Bronchial epithelial cell (primary cell): ENCODE data around the gene ATP6V0E2. TPM values are rescaled to one million over a fixed set of nuclear protein-coding genes. Genes with fewer than 3 reads are reported as not detected.
"Not testable (repeated sequence)": the region's sequence is repeated elsewhere in the genome, so short reads cannot be mapped to it uniquely, and the experiment has no call there.

Experiments
- DNase-seq: peaks from one replicate; pipeline ENCODE4 v3.0.0-alpha.2; 2010; ENCODE audit warnings: low read depth
- FAIRE-seq: peaks from 2 replicates; lab custom pipeline; 2011; peaks lifted over from hg19 to GRCh38; lab: Jason Lieb, UNC
- H3K27me3 ChIP-seq: 2 replicates; pipeline ENCODE4 v1.5.1; 2011; ENCODE audit warnings: low read length; ENCODE audit not compliant: control insufficient read depth, insufficient read depth
- H3K36me3 ChIP-seq: 2 replicates; pipeline ENCODE4 v1.5.1; 2011; ENCODE audit warnings: low read length; ENCODE audit not compliant: control insufficient read depth, insufficient read depth
- H3K4me3 ChIP-seq: 2 replicates; pipeline ENCODE4 v1.5.1; 2011; ENCODE audit warnings: mild to moderate bottlenecking, low read depth, low read length, control low read depth
- total RNA-seq: library from RNA; depleted of rRNA; stranded (reverse); fragments of >200 nt; gene quantifications from 2 replicates; pipeline ENCODE4 v1.2.1, GENCODE V29; 2014

ATP6V0E2 gene
- total RNA-seq, 1 donor from 2014 or later, result 1.6 TPM

- DNase-seq, H3K4me3 ChIP-seq, H3K36me3 ChIP-seq, H3K27me3 ChIP-seq: not testable (repeated sequence)
- FAIRE-seq, result peak; percentile 43
Observed at GRCh38 chr7:149907776-149908376, 34.1 kb downstream of the ATP6V0E2 start.

- H3K27me3 ChIP-seq, DNase-seq, H3K36me3 ChIP-seq, H3K4me3 ChIP-seq, FAIRE-seq: not testable (repeated sequence)
Observed at GRCh38 chr7:149910219-149910618, 36.5 kb downstream of the ATP6V0E2 start.

GRCh38 chr7:149912126-149912525 lies 38.4 kb downstream of the ATP6V0E2 start:
- not testable (repeated sequence) for H3K4me3 ChIP-seq, DNase-seq, FAIRE-seq, H3K27me3 ChIP-seq, H3K36me3 ChIP-seq

GRCh38 chr7:149926414-149926813 lies 52.6 kb downstream of the ATP6V0E2 start:
- not testable (repeated sequence) for FAIRE-seq, H3K27me3 ChIP-seq, H3K4me3 ChIP-seq, H3K36me3 ChIP-seq, DNase-seq

Other genes starting within 250 kb of the ATP6V0E2 start
- 0.26 and 3.5 TPM in 2 replicates for gene ZNF467, start 100.4 kb upstream of the ATP6V0E2 start, total RNA-seq
- gene ZNF862, start 35.6 kb upstream of the ATP6V0E2 start, total RNA-seq, result 5.0 and 8.7 TPM in 2 replicates